ENCODE results near the gene NBEAL2.

GRCh38 chr3:46932455-46933225, 46.8 kb upstream of the NBEAL2 start:
- no peak for TF ChIP-seq CTCF (IDR thresholded peaks at IDR 0.05 in 8 of 11, conservative IDR thresholded peaks at IDR 0.05 in 3 of 11)
- TF ChIP-seq POLR2A (IDR thresholded peaks at IDR 0.05), result no peak
- no peak for TF ChIP-seq POLR2AphosphoS5 (IDR thresholded peaks at IDR 0.05)

Measured in spleen (tissue), 7 donors.